K562 treated with DMSO at 1 percent for 24 hours (cell line): ENCODE data around the gene TPT1. TPM values are rescaled to one million over a fixed set of nuclear protein-coding genes. Genes with fewer than 3 reads are reported as not detected.

Source experiments
- total RNA-seq: library from RNA; unstranded; fragments of 300-600 nt; gene quantifications from 2 replicates; pipeline ENCODE4 v1.2.3, GENCODE V29; 2022; ENCODE audit warnings: low read depth; ENCODE audit not compliant: insufficient read depth

The TPT1 gene
- 2,183 and 2,510 TPM in 2 replicates for total RNA-seq

DNA sequence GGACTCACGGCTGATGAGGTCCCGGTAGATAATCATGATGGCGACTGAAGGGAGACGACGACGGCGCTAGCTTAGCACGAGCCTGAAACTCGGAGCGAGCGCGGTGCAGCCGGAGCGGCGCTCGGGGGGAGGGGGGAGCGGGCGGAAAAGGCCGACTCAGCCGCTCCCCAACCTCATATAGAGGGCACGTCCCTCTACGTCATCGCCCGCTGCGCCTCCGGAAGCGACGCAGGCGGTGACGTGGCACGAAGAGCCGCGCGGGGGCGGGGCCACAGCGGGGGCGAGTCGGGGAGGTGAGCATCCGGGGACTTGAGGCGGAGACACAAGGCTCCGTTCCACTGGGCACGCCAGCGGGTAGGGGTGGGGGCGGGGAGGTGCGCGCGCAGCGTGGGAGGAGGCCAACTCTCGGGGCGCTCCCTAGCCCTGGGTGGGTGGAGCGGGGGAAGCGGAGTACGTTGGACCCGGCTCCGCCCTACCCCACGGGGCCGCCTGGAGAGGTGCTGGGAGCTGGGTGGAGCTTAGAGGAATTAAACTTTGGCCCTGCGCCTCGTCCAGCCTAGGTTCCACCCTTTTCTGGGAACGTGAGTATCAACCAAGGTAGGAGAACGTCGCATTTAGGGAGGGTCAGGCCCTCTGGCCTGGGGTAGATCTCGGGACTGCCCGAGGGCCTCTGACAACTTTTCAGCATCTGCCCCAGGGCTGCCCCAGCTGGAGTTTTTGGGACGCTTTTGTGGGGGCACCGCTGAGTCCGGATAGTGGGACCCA, at the start of gene TPT1:
Gene TPT1, minus strand, starts transcription at position 150 of the 765 bp plus-strand sequence. Its CDS starts 114 bp downstream, at position 36.

Other genes with a start within 250 kb of the TPT1 start
- gene GTF2F2, start 220.7 kb downstream of the TPT1 start, total RNA-seq = 9.5 and 12.1 TPM in 2 replicates
- not detected in 2 replicates for gene KCTD4, start 140.1 kb downstream of the TPT1 start, total RNA-seq
- gene SLC25A30, start 77.2 kb upstream of the TPT1 start, total RNA-seq = 6.3 and 7.7 TPM in 2 replicates
- gene COG3, start 123.8 kb upstream of the TPT1 start, total RNA-seq = 16.5 and 19.6 TPM in 2 replicates